HK-2 (cell line): ENCODE data around the gene NAALADL2.

ENCODE experiments used
- DNase-seq: peaks from one replicate; pipeline ENCODE4 v3.0.0-alpha.2; 2018; ENCODE audit not compliant: unreplicated experiment

Gene NAALADL2

DNA sequence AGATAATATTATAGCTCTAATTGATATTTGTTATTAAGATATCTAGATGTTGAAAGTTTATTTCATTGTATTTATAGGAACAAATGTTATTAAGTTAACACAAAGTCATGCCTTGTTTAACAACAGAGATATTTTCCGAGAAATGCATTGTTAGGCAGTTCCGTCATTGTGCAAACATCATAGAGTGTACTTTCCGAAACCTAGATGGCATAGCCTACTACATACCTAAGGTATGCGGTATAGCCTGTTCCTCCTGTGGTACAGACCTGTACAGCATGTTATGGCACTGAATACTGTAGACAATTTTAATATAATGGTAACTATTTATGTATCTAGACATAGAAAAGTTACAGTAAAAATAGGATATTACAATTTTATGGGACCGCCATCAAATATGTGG lies 114.3 kb downstream of the NAALADL2 start:
- no peak for DNase-seq

DNA sequence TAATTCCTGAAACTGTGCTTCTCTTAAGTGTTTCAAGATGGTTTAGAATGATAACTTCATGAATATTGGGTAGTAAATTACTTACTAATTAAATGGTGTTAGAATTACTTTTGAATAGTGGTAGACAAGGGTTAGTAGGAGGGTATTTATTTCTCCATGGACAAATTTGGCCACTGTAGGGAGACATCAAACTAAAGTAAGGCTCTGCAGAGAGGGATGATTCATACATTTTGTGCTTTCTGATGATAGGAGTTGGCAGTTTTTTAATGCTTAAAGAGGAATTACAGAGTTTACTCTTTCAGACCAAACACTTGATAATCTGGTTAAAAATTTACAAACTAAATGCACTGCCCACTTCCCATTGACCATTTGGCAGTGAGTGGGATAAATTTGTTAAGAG lies 127.6 kb downstream of the NAALADL2 start:
- no peak for DNase-seq

DNA sequence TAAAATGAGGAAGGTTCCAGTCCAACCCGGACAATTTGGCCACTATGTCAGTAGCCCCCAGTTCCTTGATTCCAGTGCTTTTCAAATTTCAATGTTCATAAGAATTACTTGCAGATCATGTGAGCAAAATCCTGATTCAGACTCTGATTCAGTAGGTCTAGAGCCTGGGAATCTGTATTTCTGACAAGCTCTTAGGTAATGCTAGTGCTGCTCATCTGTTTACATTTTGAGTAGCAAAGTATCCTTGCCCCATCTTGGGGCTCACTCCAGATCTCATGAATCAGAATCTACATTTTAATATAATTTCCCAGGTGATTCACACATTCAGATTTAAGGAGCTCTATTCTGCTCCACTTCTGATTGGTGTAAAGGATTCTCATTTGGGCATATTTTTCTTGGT lies 142.0 kb downstream of the NAALADL2 start:
- DNase-seq = no peak

DNA sequence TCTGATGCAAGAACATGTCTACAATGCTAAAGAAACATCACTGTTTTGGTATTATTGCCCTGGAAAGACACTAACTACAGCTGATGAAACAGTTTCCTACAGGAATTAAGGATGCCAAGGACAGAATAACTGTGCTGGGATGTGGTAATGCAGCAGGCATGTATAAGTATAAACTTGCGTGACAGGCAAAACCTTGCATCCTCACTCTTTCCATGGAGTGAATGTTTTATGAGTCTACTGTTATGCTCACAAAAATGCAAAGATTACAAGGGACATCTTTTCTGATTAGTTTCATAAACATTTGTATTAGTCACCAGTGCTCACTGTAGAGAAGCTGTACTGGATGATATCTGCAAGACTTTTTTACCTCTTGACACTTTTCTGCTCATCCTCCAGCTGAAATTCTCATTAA lies 143.6 kb downstream of the NAALADL2 start:
- no peak for DNase-seq

DNA sequence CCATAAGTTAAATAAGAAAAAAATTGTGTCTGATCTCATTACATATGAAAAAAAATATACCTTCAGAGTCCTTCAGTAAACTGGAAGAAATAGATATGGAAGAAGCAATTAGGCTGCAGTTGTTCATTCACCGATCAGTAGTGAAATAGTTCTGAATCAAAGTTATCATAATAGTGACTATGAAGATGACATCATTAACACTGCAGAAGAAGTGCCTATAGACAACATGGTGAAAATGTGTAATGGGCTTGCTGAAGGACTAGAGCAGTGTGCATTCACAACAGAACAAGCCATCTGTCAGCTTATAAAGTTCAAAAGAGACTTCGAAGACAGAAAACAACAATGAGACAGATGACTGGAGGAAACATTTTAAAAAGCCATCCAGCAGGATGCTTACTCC lies 144.5 kb downstream of the NAALADL2 start:
- DNase-seq = no peak

DNA sequence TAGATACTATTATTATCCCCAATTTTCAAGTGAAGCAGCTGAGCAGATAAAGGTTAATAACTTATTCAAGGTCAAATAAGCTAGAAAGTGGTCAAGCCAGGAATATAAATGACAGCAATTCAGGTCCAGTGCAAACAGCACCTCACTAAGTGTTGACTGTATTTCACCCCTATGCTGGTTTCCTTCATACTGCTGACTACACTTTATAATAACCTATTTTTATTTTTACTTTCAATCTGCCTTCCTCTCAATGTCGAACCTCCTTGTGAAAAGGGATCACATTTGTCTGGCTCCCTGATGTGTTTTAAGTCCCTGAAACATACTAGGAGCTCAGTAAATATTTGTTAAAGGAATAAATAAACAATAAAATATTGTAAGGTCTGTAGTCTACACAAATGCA lies 146.1 kb downstream of the NAALADL2 start:
- DNase-seq = no peak

DNA sequence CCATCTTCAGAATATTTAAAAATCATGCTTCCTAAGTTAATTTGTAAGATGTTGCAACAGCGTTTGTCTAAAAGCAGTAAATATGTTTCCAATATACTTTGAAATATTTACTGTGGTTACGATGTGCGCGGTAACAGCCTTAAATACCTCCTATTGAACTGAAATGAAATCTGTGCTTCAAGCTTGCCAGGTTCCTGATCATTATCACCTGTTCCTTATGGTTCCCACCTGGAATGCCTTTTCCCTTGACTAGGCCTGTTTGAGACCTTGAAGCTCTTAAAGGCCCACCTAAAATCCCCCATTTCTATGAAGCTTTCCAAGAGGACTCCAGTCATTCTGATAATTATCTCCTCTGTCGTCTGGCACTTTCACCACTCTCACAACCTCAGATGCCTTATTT lies 146.7 kb downstream of the NAALADL2 start:
- DNase-seq = no peak

DNA sequence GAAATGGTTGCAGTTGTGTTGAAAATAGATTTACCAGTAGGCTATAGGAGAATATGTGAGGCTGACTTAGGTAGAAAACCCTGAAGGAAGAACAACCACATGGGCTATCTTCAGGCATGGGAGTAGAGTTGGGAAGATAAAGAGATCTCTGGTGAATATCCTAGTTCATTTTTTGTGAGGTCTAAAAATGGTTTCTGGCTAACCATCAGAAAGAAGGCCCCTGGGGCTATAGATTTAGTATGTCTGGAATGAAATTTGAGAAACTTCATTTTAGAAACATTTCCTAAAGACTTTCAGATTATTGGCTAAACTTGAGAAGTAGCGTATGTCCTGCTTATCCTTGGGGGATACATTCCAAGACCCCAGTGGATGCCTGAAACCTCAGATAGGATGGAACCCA lies 148.2 kb downstream of the NAALADL2 start:
- no peak for DNase-seq

DNA sequence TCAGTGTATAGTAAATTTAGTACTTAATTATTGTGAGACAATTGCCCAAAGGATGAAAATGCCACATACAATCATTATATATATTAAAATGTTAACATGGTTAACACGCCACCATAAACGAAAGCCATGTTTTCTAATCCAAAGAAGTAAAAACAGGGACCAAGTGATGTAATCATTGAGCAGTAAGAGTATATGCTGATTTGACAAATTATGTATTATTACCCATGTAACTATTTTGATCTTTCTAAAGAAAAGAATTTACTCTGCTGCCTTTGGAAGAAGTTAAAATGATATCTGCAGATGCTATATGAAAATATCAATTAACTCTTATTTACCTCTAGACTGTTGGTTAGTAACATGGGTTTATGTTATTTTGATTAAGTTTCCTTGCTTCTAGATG lies 150.2 kb downstream of the NAALADL2 start:
- no peak for DNase-seq

DNA sequence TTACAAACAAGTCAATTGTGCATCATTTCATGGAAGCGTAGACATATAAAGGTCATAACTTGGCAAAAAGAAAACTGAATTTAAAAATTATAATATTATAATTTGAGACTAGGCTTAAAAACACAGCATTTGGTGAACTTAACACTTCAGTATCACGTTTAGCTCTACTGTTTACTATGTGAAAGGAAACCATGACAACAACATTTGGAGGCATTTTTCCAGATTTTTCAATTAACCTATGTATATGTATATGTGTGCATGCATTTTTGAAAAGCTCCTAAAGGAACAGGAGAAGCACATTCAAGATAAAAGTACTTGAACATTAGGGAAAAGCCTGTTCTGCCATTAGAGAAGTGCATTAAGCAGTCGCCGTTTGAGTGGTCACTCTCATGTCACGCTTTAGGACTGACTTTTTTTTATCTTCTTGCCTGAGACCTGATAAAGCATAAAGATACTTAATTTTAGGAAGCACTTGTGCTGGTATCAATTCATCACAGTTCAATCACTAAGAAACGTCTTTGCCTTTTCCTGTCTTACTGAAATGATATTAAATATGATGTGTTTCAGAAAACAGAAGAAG lies 156.0 kb downstream of the NAALADL2 start:
- no peak for DNase-seq

DNA sequence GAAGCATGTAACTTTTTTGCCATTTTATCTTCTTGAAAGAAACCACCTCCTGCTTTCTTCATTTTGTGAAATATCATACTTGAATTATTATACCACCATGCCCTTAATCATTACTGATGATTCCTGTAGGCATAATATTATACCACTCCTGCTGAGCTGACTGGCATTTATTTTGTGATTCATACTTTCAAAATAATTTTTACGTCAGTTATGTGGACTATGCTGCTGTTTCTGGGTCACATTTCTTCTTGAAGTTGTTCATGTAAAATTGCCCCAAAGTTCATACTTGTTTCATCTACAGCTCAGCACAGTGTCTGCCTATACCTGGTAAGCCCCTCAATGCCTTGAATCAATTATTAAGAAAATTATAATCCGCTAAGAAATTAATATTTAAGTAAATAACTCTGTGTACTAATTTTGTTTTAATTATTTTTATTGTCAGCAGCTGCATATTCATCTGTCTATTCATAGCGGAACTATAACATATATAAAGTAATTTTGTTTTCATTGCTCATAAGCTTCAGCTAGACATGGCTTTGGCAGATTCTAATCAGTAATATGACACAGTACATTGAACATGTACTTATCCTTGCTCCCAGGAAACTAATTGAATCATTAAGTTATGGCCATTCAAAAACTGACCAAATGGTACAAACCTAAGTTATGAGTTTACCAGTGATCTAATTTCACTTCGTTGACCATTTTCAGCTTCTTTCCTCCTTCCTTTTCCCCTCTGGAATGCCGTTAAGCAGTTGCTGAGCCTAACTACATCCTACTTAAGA lies 160.0 kb downstream of the NAALADL2 start:
- no peak for DNase-seq

DNA sequence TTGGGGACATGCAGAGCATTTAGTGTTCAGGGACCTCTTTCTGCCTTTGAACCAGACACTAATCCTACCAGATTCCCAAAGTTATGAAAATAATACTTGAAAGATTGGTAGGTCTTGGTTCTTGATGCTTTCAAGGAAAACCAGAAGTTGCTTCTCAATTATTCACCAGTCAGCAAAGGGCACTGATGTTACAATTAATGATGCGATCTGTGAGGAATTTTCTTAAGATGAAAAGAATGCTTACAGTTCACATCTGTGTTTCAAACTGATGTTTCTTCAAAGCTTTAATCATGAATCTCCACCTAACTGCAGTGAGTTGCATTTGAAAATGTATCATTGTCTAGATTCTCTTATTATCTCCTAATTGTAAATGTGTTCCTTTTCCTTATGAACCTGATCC lies 161.0 kb downstream of the NAALADL2 start:
- DNase-seq = no peak

DNA sequence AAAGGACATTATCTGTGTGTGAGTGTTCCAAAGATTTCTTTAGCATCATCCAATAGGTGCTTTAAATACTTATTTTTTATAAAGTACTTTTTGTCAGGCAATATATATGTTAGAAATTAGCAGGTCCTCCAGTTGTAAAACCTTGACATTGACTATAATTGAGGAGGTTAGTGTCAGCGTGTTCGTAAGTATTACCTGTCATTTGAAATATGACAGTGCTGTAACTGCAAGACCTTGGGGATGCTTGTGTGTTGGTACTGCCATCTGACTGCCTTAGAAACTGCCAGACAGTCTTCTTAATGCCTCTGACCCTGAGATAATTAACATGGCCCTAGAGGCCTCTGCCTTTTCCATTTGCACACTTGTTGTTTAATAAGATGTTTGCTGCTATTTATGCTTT lies 170.7 kb downstream of the NAALADL2 start:
- no peak for DNase-seq

DNA sequence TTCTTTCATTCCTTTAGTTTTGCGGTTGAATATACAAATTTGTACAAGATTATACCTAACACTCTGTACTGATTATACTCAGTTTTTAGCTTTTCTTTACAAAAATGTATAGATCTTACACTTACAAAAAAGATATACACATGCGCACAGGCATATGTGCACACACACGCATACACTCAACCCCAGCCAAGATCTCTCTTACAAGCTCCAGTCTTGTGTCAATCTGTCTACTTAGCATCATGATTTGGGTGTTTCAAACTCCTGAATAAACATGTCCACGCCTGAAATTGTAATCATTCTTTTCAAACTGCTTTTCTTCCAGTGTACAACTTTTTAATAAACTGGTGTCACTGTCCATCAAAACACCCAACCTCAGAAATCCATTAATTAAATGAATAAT lies 180.7 kb downstream of the NAALADL2 start:
- DNase-seq = no peak

DNA sequence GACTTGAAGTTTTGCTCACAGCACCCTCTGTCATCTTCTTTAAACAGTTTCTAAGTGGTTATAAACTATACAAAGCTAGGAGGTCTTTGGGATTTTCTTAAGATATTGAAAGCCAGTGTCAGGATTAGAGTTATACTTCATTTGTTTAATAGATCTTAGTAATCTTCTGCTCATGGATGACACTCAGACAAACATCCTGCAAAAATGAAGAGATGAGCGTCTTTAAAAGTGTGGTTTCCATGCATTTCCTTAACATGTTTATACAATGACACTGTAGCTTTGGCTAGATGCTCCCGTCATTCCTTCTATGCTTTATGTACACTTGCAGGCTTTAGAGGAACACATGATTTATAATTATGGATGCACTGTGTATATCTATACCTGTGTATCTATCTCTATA lies 182.2 kb downstream of the NAALADL2 start:
- no peak for DNase-seq

DNA sequence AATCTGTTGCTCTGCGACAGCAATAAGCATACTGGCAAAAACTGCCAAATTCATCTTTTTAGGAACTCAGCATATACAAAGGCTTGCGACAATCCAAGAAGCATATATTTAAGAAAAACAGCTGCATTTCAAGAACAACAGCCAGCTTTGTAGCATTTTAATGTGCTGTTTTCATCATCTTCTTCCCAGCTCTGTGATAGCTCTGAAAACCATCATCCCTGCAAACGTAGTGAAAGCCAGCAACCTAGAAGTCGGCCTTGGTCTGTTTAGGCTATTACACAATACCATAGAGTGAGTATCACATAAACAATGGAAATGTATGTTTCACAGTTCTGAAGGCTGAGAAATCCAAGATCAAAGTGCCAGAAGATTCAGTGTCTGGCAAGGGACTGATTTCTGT lies 187.5 kb downstream of the NAALADL2 start:
- no peak for DNase-seq

DNA sequence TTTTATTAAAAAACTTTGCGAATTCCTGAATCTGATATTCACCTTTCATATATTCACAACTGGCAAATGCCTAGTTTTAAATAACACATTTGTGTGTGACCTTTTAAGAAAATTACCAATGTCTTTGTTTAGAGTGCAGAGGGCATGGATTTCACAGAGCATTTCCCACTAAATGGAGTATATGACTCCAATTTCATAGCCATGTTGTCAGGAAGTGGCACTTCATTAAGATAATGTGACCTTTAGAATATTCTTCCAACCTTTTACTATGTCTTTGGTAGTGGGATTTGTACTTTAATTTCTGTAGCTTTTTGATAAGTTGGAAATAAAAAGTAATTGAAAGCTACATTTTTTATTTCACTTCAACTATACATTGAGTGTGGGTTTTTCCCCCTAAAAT lies 188.7 kb downstream of the NAALADL2 start:
- no peak for DNase-seq

DNA sequence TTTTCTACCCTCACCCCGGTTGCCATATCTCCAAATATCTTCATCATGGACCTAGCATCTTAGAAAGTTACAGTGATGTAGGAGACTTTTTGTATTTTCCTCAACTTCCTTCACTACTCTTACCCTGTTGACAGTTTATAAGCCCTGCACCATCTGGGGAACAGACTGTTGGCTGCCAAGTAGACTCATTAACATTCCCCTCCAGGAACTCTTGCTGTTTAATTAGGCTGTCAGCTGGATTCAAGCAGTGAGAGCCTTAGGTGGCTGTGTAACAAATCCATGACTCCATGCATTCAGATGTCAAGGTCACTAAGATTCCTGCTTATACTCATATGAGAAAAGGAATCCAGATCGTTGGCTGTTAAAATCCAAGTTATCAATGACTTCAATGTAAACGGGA lies 198.3 kb downstream of the NAALADL2 start:
- no peak for DNase-seq

DNA sequence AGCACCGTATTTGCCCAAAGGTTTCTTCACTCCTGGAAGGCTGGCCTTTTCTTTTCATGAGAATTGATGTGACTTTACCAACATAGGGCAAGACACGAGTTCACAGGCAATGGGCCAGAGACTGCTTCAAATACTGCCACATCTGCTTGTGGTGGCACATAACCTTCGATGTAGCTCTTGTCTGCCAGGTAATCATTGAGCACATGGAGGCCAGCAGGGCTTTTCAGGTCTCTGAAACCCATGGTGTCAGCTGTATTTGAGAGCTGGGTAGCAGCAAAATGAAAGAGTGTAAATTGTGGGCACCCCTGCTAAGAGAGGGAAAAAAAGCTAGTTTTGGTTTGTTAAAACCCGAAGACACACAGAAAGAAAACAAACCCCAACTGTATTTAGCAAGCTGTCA lies 200.7 kb downstream of the NAALADL2 start:
- no peak for DNase-seq

DNA sequence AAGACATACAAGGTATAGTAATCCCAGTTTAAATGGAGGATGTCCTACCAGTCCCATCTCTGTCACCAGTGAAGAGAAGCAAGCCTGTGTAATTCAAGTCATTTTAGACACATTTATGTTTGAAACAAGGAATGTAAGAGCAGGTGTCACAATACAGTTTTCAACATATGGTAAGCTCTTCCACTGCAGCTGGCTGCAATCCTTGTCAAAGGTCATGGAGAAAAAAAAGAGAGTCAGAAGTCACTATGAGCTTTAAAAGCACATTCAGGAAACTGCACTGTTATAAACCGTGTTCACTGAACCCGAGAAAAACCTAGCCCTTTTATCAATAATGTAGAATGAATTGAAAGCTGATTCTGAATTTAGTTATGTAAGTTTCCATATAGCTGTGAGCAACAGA lies 206.4 kb downstream of the NAALADL2 start:
- DNase-seq = no peak

DNA sequence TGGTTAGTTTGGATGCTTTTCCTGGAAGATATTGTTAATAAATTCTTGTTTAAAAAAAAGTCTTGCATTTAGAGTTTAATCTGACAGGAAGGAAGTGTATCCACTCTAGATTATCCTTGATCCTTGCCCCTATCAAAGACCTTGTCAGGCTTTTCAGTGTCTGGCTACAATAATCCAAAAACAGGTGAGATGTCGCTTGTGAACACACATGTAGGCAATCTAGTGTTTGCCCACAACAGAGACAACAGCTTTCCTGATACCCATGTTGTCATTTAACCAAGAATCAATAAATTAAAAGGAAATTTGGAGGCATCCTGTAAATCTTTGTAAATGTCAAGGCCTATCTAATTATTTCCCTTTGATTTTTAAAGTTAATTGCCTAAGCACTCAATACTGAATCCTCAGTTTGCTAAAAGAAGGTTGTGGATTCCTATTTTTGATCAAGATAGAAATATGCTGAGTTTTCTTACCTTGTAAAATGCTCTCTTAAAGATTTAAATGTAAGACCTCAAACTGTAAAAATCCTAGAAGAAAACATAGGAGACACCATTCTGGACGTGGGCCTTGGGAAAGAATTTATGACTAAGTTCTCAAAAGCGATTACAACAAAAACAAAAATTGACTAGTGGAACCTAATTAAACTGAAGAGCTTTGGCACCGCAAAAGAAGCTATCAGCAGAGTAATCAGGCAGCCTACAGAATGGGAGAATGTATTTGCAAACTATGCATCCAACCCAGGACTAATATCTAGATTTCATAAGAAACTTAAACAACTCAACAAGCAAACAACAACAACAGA lies 207.7 kb downstream of the NAALADL2 start:
- no peak for DNase-seq

DNA sequence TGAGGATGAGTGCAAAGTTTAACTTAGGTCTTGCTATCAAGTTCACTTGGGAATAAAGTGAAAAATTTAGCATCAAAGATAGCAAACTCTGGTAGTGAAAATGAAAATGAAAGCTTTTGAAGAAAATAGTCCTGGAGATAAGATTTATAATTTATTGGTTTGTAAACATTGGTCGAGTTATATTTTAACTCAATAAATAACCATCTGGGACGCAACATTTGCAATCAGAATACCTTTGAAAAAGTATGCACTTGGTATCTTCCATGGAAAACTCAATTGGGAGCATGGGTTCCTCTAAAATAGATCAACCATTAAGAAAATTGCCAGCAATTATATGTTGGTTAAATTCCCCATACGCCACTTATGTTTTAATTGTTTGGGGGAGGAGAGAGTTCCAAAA lies 209.5 kb downstream of the NAALADL2 start:
- DNase-seq = no peak

DNA sequence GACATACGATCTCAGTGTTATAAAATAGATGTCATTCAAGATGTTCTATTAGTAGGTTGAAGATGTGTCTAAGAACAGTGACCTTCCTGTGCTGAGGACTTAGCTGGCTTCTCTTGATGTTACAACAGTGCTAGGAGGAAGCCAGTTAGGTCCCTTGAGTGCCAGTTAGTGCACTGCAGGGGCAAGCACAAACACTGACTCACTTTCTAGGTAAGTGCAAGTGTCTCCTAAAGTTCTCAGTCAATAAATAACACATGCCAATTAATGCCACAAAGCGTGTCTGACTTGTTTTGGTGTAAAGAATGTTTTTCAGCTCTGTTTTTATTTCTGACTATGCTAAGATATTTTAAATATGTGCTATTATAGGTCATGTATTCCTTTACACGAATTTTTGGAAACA lies 211.8 kb downstream of the NAALADL2 start:
- DNase-seq = no peak
